ENCODE results near the gene CNPPD1.

CNPPD1 gene

DNA sequence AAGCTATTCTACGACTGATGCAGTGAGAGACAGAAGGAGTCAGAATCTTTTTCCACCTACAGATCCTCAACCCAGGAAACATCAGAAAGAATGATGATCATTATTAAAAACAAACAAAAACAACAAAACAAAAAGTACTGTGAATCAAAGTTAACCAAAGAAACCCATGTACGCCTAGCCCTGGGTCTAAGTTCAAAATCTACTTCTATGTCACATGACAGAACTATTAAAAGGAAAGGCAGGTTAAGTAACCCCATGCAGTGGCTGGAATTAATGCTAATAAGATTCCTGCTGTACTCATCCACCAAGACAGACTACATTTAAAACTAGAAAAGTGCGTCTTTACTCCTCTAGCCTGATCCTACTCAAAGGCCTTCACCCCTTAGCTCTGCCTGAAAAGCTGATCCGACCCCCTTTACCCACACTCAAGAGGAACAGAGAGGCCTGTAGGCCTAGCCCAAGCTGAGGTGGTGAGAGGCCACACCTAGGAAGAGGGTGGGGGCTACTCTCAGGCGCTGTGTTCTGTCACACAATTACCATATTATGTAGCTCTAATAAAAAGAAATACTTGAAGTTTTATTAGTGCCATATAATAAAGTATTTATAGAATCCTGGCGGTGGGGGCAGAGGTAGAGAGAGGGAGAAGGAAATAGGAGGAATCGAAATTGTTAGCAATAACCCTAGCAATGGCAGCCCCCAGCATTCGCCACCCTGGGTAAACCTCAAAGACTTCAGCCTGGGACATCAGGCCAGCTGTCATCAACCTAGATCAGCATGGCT, 53.2 kb downstream of the CNPPD1 start:
- DNase-seq (ENCODE audit: low read depth in 1 of 2, low spot score in 1 of 2) = no peak

DNA sequence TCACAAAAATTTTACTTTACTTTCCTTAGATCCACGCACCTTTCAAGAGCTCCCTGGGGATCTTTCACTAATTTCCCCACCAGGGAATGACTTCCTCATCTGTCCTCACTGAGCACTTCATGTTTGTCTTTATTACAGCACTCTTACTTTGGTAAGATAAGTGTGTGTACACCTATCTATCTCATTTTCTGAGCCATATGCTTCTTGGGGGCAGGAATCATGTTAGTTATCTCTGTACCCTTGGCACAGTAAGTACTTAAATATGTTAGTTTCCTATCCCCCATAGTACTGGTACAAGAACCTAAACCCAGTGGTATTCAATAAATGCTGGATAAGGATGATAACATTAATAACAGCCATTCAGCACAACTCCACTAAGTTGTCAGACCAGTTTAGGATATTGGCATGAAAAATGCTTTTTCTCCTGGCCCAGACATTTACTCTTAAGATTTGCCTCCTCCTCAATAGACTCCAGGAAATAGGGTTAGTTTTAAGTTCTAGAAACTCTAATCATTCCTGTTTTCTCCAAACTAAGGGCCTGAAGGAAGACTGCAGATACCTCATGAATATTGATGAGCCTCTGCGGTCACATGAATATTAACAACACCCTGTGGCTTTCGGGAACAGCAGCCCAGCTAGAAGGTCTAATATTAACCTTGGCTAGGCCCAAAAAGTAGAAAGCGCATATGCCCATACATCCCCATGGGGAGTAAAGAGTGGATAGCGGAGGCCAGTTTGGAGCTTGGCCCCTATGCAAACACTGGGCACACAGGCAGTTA, 54.3 kb downstream of the CNPPD1 start:
- no peak for DNase-seq (ENCODE audit: low read depth in 1 of 2, low spot score in 1 of 2)
